Ascending aorta (tissue), 2 donors: ENCODE measurements around the gene SMIM13. TPM values are rescaled to one million over a fixed set of nuclear protein-coding genes. Genes with fewer than 3 reads are reported as not detected.
A peak's percentile ranks its signal among the peaks of the same experiment; 100 is the strongest.

ENCODE experiments used
- DNase-seq, 2 donors: peaks; one replicate each; pipeline ENCODE4 v3.0.0-alpha.2; 2019; ENCODE audit warnings: low spot score in 2 of 2
- H3K27ac ChIP-seq, 2 donors: fragments of 200-600 bp; sonication (generic); one replicate each; pipeline ENCODE4 v1.5.1; 2016 to 2017; ENCODE audit warnings: mild to moderate bottlenecking in 1 of 2
- H3K27me3 ChIP-seq: fragments of 200-600 bp; sonication (generic); one replicate; pipeline ENCODE4 v1.5.1; 2017
- H3K36me3 ChIP-seq, 2 donors: fragments of 200-600 bp; sonication (generic); one replicate each; pipeline ENCODE4 v1.5.1; 2016
- H3K4me1 ChIP-seq, 2 donors: fragments of 200-600 bp; sonication (generic); one replicate each; pipeline ENCODE4 v1.5.1; 2016 to 2017; ENCODE audit warnings: mild to moderate bottlenecking in 1 of 2
- H3K4me3 ChIP-seq, 2 donors: fragments of 200-600 bp; sonication (generic); one replicate each; pipeline ENCODE4 v1.5.1; 2016 to 2017; ENCODE audit warnings: mild to moderate bottlenecking in 1 of 2
- H3K9me3 ChIP-seq, 2 donors: fragments of 200-600 bp; sonication (generic); one replicate each; pipeline ENCODE4 v1.5.1; 2016
- intact Hi-C: fragments of 100-400 bp; cut with DNase I; formaldehyde crosslinking; loops from one replicate; pipeline ENCODE4 v1.15.1; 2023
- total RNA-seq: library from RNA; depleted of rRNA; stranded (reverse); fragments of >200 nt; gene quantifications from one replicate; pipeline ENCODE4 v1.1.0, GENCODE V29; 2016
- TF ChIP-seq, protein P1 (sequence below), 3 experiments: fragments of 200-600 bp in 2 of 3; fragments of 450-650 bp in 1 of 3; sonication (generic) in 2 of 3; IDR thresholded peaks; one replicate each; pipeline ENCODE4 v1.5.1; 2016 to 2019; ENCODE audit warnings: antibody characterized with exemption in 3 of 3, mild to moderate bottlenecking in 1 of 3, moderate library complexity in 1 of 3

Gene SMIM13
- total RNA-seq = 2.3 TPM

DNA sequence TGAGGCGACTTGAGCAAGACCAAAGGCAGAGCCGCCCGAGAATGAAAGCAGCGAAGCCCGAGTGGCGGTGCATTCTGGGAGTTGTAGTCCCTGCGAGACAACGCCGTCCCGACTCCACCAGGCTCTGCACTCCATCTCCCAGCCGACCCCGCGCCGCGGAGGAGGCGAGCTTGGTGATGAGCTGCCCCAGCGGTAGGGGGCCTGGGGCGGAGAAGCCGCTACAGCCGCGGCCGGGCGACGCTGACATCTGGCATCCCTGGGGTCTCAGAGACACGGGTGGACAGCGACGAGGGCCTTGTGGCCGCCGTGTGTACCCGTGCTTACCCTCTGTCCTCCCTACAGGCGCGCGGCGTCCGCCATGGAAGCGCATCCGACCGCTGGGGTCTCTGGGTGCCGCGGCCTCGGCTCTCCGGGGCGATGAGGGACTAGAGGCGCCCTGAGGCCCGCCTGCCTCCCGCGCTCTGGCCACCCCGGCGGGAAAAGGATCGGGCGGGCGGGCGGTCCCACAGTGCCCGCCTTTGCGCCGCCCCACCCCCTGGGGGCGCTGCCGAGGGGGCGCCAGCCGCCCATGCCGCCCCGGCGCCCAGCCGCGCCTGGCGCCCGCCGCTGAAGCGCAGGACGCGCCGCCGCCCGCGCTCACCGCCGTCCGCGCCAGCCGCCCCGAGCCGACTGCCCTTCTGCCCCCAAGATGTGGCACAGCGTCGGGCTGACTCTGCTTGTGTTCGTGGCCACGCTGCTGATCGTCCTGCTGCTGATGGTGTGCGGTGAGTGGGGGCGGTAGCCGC is at the start of gene SMIM13:
TSS of gene SMIM13 (plus strand) at position 209 of the 785 bp plus-strand sequence. CDS start at position 689, 480 bp downstream.
- TF ChIP-seq, protein P1, sequence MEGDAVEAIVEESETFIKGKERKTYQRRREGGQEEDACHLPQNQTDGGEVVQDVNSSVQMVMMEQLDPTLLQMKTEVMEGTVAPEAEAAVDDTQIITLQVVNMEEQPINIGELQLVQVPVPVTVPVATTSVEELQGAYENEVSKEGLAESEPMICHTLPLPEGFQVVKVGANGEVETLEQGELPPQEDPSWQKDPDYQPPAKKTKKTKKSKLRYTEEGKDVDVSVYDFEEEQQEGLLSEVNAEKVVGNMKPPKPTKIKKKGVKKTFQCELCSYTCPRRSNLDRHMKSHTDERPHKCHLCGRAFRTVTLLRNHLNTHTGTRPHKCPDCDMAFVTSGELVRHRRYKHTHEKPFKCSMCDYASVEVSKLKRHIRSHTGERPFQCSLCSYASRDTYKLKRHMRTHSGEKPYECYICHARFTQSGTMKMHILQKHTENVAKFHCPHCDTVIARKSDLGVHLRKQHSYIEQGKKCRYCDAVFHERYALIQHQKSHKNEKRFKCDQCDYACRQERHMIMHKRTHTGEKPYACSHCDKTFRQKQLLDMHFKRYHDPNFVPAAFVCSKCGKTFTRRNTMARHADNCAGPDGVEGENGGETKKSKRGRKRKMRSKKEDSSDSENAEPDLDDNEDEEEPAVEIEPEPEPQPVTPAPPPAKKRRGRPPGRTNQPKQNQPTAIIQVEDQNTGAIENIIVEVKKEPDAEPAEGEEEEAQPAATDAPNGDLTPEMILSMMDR (IDR thresholded peaks at IDR 0.05) = peak; percentile 33 to 80 (median 52)
- no peaks in the 10 kb centered on the region for H3K9me3 ChIP-seq
- no peaks in the 10 kb centered on the region for H3K4me1 ChIP-seq
- intact Hi-C loops = no loop called here
- H3K4me3 ChIP-seq = peak within 1 kb of the TSS; percentile 95 to 99
- peak; percentile 92 to 99 for DNase-seq
- H3K36me3 ChIP-seq = no peaks in the 10 kb centered on the region
- H3K27ac ChIP-seq = peak within 1 kb of the TSS; percentile 98
- no peaks in the 10 kb centered on the region for H3K27me3 ChIP-seq

DNA sequence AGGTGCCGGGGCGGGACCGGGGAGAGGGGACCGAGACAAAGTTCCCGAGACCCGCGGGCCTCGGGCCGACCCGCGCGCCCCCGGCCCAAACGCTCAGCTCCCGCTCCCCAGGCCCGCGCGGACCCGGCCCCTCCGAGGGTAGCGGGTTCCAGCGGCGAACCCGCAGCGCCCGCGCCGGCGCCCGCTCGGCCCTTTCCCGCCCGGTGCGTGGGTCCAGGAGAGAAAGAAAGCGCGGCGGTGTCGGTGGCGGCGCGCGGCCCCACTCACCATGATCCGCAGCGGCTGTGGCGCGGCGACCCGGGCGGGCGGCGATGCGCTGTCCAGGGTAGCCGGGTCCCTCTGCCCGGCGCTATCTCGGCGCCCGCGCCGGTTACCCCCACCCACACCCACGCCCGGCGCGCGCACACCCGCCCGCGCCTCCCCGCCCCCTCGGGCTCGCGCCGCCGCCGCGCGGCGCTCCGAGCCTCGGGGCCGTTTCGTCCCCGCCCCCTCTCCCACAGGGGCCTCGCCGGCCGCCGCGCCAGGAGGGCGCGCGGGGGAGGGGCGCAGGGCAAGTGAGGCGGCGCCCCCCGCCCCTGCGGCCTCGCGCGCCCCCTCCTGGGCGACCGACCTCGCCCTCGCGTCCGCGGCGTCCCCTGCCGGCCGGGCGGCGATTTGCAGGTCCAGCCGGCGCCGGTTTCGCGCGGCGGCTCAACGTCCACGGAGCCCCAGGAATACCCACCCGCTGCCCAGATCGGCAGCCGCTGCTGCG is 49.5 kb upstream of the SMIM13 start, which contains the start of gene ELOVL2:
TSS of gene ELOVL2 (minus strand) at position 345 of the 751 bp plus-strand sequence. CDS start at position 270, 75 bp downstream.
- H3K9me3 ChIP-seq = no peaks in the 10 kb centered on the region
- H3K27ac ChIP-seq = no peak within 1 kb of the TSS
- no peak for DNase-seq
- H3K4me3 ChIP-seq = peak within 1 kb of the TSS; percentile 68 to 72
- TF ChIP-seq, protein P1 (IDR thresholded peaks at IDR 0.05) = peak in 2 of 3 experiments; percentile 13 to 22
- H3K27me3 ChIP-seq = peaks cover 8% of the 10 kb centered on the region
- H3K36me3 ChIP-seq = no peaks in the 10 kb centered on the region
- H3K4me1 ChIP-seq = peaks cover 0 to 8% of the 10 kb centered on the region in 2 donors
- intact Hi-C loops = no loop called here

DNA sequence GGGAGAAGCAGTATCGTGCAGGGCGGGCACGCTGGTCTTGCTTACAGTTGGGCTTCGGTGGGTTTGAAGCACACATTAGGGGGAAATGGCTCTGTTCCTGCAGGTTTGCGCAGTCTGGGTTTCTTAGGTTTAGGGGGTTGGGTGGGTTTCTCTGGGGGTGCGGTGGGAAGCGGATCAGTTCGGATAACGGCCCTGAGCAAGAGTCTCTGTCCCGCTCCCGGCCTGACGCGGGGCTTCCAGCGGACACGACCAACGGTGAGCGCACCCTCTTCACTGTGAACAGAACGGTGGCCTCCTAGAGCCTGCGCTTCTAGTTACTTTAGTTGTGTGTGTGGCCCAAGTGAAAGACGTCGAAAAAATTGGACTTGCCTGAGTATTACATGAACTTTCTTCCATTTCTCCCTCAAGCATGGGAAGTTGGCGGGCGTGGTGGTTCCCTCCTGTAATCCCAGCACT is 48.9 kb upstream of the SMIM13 start:
- Histone ChIP-seq H3K9me3 (no peaks in the 10 kb centered on the region), H3K27ac (no peak overlapping the region), H3K27me3 (peaks cover 8% of the 10 kb centered on the region), H3K36me3 (no peaks in the 10 kb centered on the region), H3K4me1 (peaks cover 0 to 8% of the 10 kb centered on the region in 2 donors), H3K4me3 (peak overlapping the region; percentile 68 to 72)
- TF ChIP-seq, protein P1 (IDR thresholded peaks at IDR 0.05) = no peak
- intact Hi-C loops = no loop called here
- no peak for DNase-seq

DNA sequence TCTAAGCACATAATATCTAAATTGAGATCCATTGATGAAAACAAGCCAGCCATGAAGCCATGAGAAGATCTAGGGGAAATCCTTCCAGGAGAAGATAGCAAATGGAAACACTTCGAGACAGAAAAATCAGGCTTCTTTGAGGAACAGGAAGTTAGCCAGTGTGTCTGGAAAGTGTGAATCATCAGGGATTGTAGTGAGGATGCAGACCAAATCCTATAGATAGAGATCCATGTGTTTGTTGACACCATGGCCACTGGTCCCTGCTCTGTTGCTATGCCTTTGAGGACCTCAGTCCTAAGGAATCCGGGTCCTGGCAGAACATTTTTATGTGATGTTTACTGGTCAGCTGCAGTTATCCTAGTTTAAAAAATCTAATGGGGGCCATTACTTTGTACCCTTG is 42.9 kb upstream of the SMIM13 start:
- intact Hi-C loops = no loop called here
- Histone ChIP-seq H3K36me3 (no peaks in the 10 kb centered on the region), H3K27me3 (no peaks in the 10 kb centered on the region), H3K4me3 (no peak overlapping the region), H3K4me1 (no peaks in the 10 kb centered on the region), H3K9me3 (no peaks in the 10 kb centered on the region), H3K27ac (no peak overlapping the region)
- TF ChIP-seq, protein P1 (IDR thresholded peaks at IDR 0.05) = no peak
- DNase-seq = no peak

DNA sequence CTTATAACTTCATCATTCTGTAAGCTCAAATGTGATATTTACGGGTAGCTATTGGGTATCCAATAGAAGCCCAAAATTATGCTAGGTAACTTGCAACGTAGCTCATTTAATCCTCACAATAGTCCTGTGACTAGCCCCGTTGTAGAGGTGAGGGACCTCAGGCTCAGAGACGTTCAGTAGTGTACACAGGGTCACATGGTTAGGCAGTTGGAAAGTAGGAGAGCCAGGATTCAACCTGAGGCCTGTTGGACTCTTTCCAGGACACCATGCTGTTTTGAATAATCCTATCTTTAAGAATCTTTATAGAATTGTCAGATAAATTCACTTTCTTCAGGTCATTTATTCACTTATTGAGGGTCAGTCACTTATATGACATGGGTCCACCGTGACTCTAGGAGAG is 40.3 kb upstream of the SMIM13 start:
- Histone ChIP-seq H3K27me3 (no peaks in the 10 kb centered on the region), H3K4me1 (no peaks in the 10 kb centered on the region), H3K9me3 (no peaks in the 10 kb centered on the region), H3K4me3 (no peak overlapping the region), H3K27ac (no peak overlapping the region), H3K36me3 (no peaks in the 10 kb centered on the region)
- intact Hi-C loops = no loop called here
- DNase-seq = no peak
- TF ChIP-seq, protein P1 (IDR thresholded peaks at IDR 0.05) = no peak
